AG10803 (cell line): ENCODE results near the gene STEAP1B.

ENCODE experiments used
- DNase-seq: peaks from one replicate; pipeline ENCODE4 v3.0.0; 2010; ENCODE audit warnings: low read depth
- H3K4me3 ChIP-seq: 2 replicates; pipeline ENCODE4 v1.5.1; 2011; ENCODE audit warnings: mild to moderate bottlenecking, low read length, control low read depth
- CTCF ChIP-seq: conservative IDR thresholded peaks from 2 replicates; pipeline ENCODE4 v1.5.1; 2011; ENCODE audit warnings: mild to moderate bottlenecking, low read length, control low read depth, inconsistent platforms

The STEAP1B gene

GRCh38 chr7:22404421-22405023 is 95.5 kb downstream of the STEAP1B start:
- H3K4me3 ChIP-seq = no peak overlapping the region
- no peak for TF ChIP-seq CTCF
- no peak for DNase-seq

- no peak for TF ChIP-seq CTCF
- H3K4me3 ChIP-seq = no peak overlapping the region
- DNase-seq = no peak
These were observed 96.6 kb downstream of the STEAP1B start for GRCh38 chr7:22403344-22403743.

GRCh38 chr7:22402250-22402649 is 97.7 kb downstream of the STEAP1B start:
- H3K4me3 ChIP-seq = no peak overlapping the region
- no peak for TF ChIP-seq CTCF
- no peak for DNase-seq

- DNase-seq = no peak
- H3K4me3 ChIP-seq = no peak overlapping the region
- TF ChIP-seq CTCF = no peak
These were observed 98.9 kb downstream of the STEAP1B start for GRCh38 chr7:22400936-22401553.

- H3K4me3 ChIP-seq = no peak overlapping the region
- no peak for TF ChIP-seq CTCF
- no peak for DNase-seq
These were observed 99.7 kb downstream of the STEAP1B start for GRCh38 chr7:22400150-22400814.

GRCh38 chr7:22399546-22399945 is 100.4 kb downstream of the STEAP1B start:
- DNase-seq = no peak
- no peak overlapping the region for H3K4me3 ChIP-seq
- no peak for TF ChIP-seq CTCF

- H3K4me3 ChIP-seq = no peak overlapping the region
- no peak for DNase-seq
- no peak for TF ChIP-seq CTCF
These were observed 100.9 kb downstream of the STEAP1B start for GRCh38 chr7:22399091-22399490.
